Sciatic nerve (tissue), 2 donors: Measurements from ENCODE around the gene EXTL2. TPM values are rescaled to one million over a fixed set of nuclear protein-coding genes. Genes with fewer than 3 reads are reported as not detected.
"Not testable (repeated sequence)": the region's sequence is repeated elsewhere in the genome, so short reads cannot be mapped to it uniquely, and the experiment has no call there.

Experiments used
- ATAC-seq: fragments of 200-7000 bp; cut with Tn5 transposase; one replicate; pipeline ENCODE4 v1.9.1; 2020; ENCODE audit warnings: mild to moderate bottlenecking, moderate library complexity
- DNase-seq: peaks from one replicate; pipeline ENCODE4 v3.0.0-alpha.2; 2020; ENCODE audit warnings: low spot score
- intact Hi-C: fragments of 100-400 bp; cut with DNase I; formaldehyde crosslinking; loops from one replicate; pipeline ENCODE4 v1.14.2; 2022
- total RNA-seq: library from RNA; stranded (reverse); fragmentation: NEBNext Ultra II Directional; extraction: Animal tissue kit (Norgen Biotek cat#: 25700); gene quantifications from one replicate; pipeline ENCODE4 v1.2.1, GENCODE V29; 2021
- donor health status: DM: no; HTN: no; CAD: no.
- donor health status: DM: no; HTN: no; CAD: no.

EXTL2 gene
- total RNA-seq: 16.7 TPM

DNA sequence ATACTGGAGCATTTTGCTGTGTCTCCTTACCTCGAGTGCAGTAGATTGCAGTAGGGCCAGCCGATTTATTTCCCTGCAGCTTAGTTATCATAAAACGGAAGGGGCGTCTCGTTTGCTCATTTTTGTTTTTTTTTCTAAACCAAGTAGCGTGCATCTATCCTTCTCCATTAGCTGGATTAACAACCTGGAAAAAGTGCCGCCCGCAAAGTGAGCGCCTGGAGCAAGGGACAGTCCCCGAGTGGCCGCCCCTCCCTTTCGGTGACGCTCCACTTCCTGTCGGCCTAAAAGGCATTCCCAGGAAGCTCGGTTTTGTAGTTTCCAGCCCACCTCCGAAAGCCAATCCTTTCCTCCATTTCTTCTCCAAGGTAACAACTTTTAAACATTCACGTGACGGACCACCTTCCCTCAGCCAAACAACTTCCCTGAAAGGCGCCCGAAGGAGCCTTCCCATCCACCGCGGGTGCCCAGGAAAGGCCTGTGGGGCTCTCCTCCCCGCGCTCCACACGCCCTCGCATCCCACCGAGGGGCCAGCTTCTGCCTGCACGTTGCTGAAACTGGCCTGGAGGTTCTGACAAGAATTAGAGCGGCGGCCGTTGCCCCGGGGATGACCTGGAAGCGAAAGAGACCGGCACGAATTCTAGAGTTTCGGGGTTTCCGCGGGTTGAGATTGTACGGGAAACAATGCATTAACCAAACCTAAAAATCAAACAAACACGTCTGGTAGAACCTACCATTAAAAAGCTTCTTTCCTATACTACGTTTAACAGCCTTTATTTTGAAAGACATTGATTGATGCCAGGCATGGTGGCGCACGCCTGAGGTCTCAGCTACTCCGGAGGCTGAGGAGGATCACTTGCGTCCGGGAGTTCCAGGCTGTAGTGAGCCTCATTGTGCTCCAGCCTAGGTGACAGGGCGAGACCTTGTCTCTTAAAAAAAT, at the start of gene EXTL2:
TSS of gene EXTL2 (minus strand) at position 240 of the 937 bp plus-strand sequence. CDS start 6,085 bp downstream, outside the sequence.
- peak; percentile 86 for ATAC-seq
- intact Hi-C loops: no loop called here
- DNase-seq: peak; percentile 88

GRCh38 chr1:100943533-100943932, 48.9 kb upstream of the EXTL2 start:
- DNase-seq: no peak
- intact Hi-C loops: no loop called here
- ATAC-seq: no peak

DNA sequence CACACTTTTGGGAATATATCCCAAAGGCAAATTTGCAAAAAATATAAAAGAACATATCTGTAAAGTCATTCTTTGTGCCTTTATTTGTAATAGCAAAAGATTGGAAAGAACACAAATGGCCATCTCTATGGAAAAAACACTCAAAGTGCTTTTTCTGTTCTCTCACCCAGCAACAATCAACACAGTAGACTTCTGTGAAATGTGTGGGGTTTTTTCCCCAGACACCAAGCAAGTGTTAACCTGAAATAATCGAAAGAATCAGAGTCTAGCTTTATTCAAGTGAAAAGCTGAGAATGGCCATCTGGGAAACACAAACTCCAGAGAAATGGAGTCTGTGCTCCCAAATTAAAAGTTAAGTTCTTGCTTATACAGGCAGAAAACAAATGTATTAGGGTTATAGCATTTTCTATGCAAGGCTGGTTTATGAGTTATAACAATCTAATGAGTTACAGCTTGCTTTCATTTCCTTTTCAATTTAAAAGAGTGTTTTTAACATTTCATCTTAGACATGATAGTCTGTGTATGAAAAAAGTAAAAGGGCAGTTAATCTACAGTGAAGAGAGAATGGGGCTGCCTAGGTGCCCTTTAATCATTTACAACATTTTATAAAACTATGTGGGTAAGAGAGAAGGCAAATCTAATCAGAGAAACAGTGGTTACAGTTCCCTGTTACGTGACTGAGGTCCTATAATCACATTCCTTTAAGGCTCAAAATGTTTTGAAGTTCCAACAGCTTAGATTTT, 47.8 kb upstream of the EXTL2 start:
- no peak for ATAC-seq
- intact Hi-C loops: no loop called here
- no peak for DNase-seq

- no peak for DNase-seq
These were observed 47.1 kb upstream of the EXTL2 start for GRCh38 chr1:100941580-100942216.

GRCh38 chr1:100941098-100941527, 46.5 kb upstream of the EXTL2 start:
- ATAC-seq (no peak), DNase-seq (no peak)
- intact Hi-C loops: no loop called here

More at GRCh38 chr1:100941580-100942216, 47.1 kb upstream of the EXTL2 start:
- intact Hi-C loops: no loop called here
- ATAC-seq: no peak

DNA sequence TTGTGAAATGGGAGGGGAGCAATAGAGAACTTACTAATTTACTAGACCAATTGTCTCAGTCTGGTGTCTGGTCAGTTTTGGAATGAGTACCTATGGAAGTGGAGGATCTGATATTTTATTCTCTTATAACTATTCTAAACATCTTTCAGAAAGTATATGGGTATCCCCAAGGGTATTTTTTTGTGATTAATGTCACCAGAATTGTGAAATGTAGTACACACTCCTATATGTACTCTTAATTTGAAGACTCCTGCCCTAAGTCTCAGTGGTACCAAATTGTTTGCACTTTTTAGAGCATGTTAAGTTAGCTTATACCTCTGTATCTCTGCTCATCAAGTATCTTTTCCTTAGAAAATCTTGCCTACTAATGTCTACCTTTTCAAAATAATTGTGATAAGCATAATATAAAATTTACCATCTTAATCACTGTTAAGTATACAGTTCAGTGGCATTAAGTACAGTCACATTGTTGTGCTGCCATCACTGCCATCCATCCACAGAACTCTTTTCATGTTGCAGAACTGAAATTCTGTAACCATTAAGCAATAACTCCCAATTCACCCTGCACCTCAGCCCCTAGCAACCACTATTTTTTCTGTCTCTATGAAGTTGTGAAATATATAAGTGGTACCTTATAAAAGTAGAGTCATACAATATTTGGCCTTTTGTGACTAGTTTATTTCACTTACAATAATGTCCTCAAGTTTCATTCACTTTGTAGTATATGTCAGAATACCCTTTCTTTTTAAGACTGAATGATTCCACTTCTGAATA, 41.7 kb upstream of the EXTL2 start:
- ATAC-seq: no peak
- intact Hi-C loops: no loop called here

GRCh38 chr1:100933555-100933954, 38.9 kb upstream of the EXTL2 start:
- DNase-seq, intact Hi-C loops, ATAC-seq: not testable (repeated sequence)

More for the DNA sequence above, 41.7 kb upstream of the EXTL2 start:
- DNase-seq: no peak

GRCh38 chr1:100931716-100932115, 37.1 kb upstream of the EXTL2 start:
- intact Hi-C loops: no loop called here
- DNase-seq (no peak), ATAC-seq (no peak)

GRCh38 chr1:100930494-100930893, 35.9 kb upstream of the EXTL2 start:
- intact Hi-C loops: no loop called here
- ATAC-seq (no peak), DNase-seq (no peak)

DNA sequence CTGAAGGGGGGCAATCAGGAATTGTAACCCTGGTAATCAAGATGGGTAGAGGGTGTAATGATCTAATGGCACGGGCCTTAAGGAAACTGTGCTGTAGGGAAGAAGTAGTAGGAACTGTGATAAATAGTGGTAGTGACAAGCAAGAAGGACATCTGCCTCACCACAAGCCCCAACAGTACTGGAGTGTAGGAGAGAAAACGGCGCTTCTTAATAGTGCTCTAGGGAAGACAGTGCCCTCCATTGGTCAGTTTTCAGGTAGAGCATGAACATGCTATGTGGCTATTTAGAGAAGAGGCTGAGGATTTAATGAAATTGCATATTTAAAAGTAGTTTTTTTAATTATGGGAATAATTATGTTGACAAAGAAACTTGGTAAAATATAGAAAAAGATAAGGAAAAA, 33.5 kb upstream of the EXTL2 start:
- no peak for ATAC-seq
- intact Hi-C loops: no loop called here
- DNase-seq: no peak

GRCh38 chr1:100927276-100927675, 32.6 kb upstream of the EXTL2 start:
- intact Hi-C loops: no loop called here
- no peak for DNase-seq
- ATAC-seq: no peak

DNA sequence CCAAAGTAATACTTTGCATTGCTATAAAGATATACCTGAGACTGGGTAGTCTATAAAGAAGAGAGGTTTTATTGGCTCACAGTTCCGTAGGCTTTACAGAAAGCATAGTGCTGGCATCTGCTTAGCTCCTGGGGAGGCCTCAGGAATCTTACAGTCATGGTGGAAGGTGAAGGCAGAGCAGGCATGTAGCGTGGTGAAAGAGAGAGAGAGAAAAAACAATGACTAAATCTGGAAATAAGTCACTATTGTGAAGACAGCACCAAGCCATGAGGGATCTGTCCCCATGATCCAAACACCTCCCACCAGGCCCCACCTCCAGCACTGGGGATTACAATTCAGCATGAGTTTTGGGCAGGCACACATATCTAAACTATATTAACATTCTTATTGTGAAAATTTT, 31.6 kb upstream of the EXTL2 start:
- ATAC-seq (no peak), DNase-seq (no peak)
- intact Hi-C loops: no loop called here

DNA sequence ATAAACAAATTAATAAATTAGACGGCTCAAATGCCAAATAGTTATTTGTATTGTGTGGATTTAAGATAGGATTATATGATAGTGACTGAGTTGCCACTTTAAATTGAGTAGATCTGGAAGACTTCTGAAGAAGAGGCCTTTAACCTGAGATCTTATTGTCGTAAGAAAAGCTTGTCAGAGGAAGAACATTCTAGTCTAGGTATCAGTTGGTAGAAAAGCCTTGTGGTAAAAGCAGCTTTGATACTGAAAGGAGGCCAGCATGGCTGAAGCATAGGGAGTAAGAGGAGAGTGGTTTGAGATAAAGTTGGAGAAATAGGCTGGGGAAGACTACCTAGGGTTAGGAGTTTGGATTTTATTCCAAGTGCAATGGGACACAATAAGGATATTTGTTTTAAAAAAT, 30.3 kb upstream of the EXTL2 start:
- no peak for DNase-seq
- intact Hi-C loops: no loop called here
- no peak for ATAC-seq

GRCh38 chr1:100924212-100924611, 29.6 kb upstream of the EXTL2 start:
- DNase-seq: no peak
- intact Hi-C loops: no loop called here

DNA sequence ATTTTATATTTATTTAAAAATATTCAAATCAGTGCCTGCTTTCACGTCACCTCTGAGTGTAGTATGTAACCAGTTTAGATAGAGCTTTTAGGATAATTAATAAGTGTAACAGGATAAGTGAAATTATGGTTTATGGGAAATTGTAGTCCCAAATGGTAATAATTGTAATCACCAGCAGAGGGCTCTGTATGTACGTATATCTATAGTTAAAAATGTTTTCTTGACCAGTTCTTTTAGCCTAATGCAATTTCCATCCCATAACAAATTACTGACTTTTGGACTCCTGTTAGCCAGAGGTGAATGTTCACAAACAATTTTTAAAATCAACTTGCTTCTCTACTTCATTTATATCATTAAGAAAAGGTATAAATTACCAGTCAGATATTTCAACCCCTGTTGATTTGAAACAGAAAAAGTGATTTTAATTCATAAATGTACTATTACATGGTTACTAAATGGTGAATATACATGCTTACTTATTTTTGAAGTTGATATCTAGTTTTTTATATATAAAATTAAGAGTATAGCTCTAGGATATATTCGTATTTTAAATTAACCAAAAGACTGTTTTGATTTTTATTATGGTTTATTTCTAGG, 26.6 kb upstream of the EXTL2 start:
- peak; percentile 36 for ATAC-seq
- no peak for DNase-seq
- intact Hi-C loops: no loop called here

More at GRCh38 chr1:100924212-100924611, 29.6 kb upstream of the EXTL2 start:
- ATAC-seq: no peak

- intact Hi-C loops: no loop called here
- ATAC-seq (no peak), DNase-seq (no peak)
These were observed 17.4 kb upstream of the EXTL2 start for GRCh38 chr1:100912019-100912418.

DNA sequence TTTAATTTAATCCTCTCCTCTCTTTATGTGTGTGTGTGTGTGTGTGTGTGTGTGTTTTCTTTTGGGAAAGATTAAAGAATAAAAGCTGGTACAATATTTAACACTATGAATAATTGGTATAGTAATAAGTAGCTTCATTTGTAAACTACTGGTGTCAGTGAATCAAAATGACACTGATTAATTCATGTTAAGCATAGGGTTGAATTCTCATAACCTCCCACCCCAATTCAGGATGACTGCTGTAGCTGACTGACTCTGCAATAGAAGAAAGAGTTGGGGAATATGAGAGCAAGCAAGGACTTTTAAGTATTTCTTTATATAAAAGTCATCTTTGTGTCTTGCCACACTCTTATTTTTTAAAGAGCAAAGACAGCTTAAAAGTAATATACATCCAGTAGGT, 14.4 kb upstream of the EXTL2 start:
- DNase-seq (no peak), ATAC-seq (no peak)
- intact Hi-C loops: no loop called here

- intact Hi-C loops: no loop called here
- no peak for ATAC-seq
- DNase-seq: no peak
These were observed 13.2 kb upstream of the EXTL2 start for GRCh38 chr1:100907887-100908286.
